ENCODE results near the gene MACROD2. TPM values are rescaled to one million over a fixed set of nuclear protein-coding genes. Genes with fewer than 3 reads are reported as not detected.

Gene MACROD2
- total RNA-seq, 1 experiment from 2014 or later = 1.6 TPM

DNA sequence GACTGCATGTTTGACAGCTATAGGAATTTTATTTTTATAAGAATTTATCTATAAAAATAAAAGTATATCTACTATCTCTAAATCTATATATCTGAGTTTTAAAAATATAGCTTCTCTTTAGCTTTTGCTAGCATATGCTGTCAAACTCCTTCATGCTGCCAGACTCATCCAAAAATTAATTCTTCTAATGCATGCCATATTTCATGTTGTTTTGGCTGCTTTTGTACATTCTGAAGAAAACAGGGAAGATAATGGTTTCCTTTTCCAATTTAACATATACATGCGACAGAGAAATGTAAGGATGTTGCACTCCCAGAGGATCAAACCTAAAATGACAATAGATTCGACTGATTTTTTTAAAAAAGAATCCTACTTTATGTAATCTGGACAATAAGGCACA, 919.3 kb downstream of the MACROD2 start:
- H3K14ac ChIP-seq (ENCODE audit: insufficient read depth, low read length) = no peak overlapping the region
- H3K4me1 Mint-ChIP-seq = peaks cover 21 to 29% of the 10 kb centered on the region in 2 experiments
- no peak overlapping the region for H4K5ac ChIP-seq (ENCODE audit: insufficient read length, low read depth, low read length)
- H4K91ac ChIP-seq (ENCODE audit: insufficient read length, low read depth, low read length) = no peak overlapping the region
- H2BK20ac ChIP-seq (ENCODE audit: low read depth, low read length, poor library complexity, severe bottlenecking) = no peak overlapping the region
- H3K56ac ChIP-seq (ENCODE audit: insufficient read length, low read depth, low read length) = no peak overlapping the region
- H2BK120ac ChIP-seq (ENCODE audit: low read depth, low read length, poor library complexity, severe bottlenecking) = no peak overlapping the region
- no peak overlapping the region for H2BK5ac ChIP-seq (ENCODE audit: insufficient read length, low read length)
- no peaks in the 10 kb centered on the region for H3K4me1 ChIP-seq (ENCODE audit: insufficient read depth, low read length)
- H2BK12ac ChIP-seq (ENCODE audit: insufficient read length, low read depth, low read length) = no peak overlapping the region
- H3K18ac ChIP-seq (ENCODE audit: insufficient read length, low read depth, low read length) = no peak overlapping the region
- H3K9ac ChIP-seq (ENCODE audit: extremely low read depth, insufficient read length, low read length) = no peak overlapping the region
- no peak overlapping the region for H2AK5ac ChIP-seq (ENCODE audit: insufficient read length, low read length)
- H3K27me3 Mint-ChIP-seq (ENCODE audit: low read depth) = no peaks in the 10 kb centered on the region
- H3K27ac ChIP-seq (ENCODE audit: insufficient read length, low read depth, low read length) = no peak overlapping the region
- H3K9me3 Mint-ChIP-seq = no peaks in the 10 kb centered on the region
- H4K20me1 ChIP-seq (ENCODE audit: control insufficient read depth, insufficient read depth, insufficient read length) = no peaks in the 10 kb centered on the region
- no peak overlapping the region for H2BK15ac ChIP-seq (ENCODE audit: low read depth, low read length)
- TF ChIP-seq, protein P1, sequence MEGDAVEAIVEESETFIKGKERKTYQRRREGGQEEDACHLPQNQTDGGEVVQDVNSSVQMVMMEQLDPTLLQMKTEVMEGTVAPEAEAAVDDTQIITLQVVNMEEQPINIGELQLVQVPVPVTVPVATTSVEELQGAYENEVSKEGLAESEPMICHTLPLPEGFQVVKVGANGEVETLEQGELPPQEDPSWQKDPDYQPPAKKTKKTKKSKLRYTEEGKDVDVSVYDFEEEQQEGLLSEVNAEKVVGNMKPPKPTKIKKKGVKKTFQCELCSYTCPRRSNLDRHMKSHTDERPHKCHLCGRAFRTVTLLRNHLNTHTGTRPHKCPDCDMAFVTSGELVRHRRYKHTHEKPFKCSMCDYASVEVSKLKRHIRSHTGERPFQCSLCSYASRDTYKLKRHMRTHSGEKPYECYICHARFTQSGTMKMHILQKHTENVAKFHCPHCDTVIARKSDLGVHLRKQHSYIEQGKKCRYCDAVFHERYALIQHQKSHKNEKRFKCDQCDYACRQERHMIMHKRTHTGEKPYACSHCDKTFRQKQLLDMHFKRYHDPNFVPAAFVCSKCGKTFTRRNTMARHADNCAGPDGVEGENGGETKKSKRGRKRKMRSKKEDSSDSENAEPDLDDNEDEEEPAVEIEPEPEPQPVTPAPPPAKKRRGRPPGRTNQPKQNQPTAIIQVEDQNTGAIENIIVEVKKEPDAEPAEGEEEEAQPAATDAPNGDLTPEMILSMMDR (conservative IDR thresholded peaks at IDR 0.05) = no peak
- no peaks in the 10 kb centered on the region for H3K79me2 ChIP-seq (ENCODE audit: insufficient read depth, low read length)
- H3T11ph ChIP-seq (ENCODE audit: low read length) = no peak overlapping the region
- WGBS (ENCODE audit: extremely low coverage, insufficient read length, low lambda C conversion rate) = no CpG with 5 or more reads among the region's 2 CpGs
- H3K23me2 ChIP-seq (ENCODE audit: insufficient read length, low read depth, low read length, poor library complexity, severe bottlenecking) = no peaks in the 10 kb centered on the region
- H3K4me3 Mint-ChIP-seq = no peak overlapping the region
- H3K79me1 ChIP-seq (ENCODE audit: insufficient read depth, low read depth, low read length, poor library complexity, severe bottlenecking) = no peaks in the 10 kb centered on the region
- no peak overlapping the region for H3K27ac Mint-ChIP-seq
- no peak overlapping the region for H4K8ac ChIP-seq (replicated peaks; ENCODE audit: insufficient read length, low read depth, low read length)
- no peak for DNase-seq
- H3K4me2 ChIP-seq (ENCODE audit: insufficient read depth, insufficient read length, low read length) = no peak overlapping the region
- H3K23ac ChIP-seq (ENCODE audit: insufficient read length, low read depth, low read length) = no peak overlapping the region
- no peak overlapping the region for H2AFZ ChIP-seq (ENCODE audit: low read length)
- H3K27me3 ChIP-seq (ENCODE audit: insufficient read depth, low read length) = no peaks in the 10 kb centered on the region
- H3K9me3 ChIP-seq (ENCODE audit: control insufficient read depth, low read depth, low read length) = no peaks in the 10 kb centered on the region
- no peak overlapping the region for H3K4ac ChIP-seq (ENCODE audit: low read depth, low read length)
- H3K36me3 Mint-ChIP-seq (ENCODE audit: insufficient read depth in 1 of 3, low read depth in 3 of 3) = no peaks in the 10 kb centered on the region; a peak in 1 of 7 replicates

All from H9 (cell line).